K562 (cell line): ENCODE measurements around the gene LRRC74B. TPM values are rescaled to one million over a fixed set of nuclear protein-coding genes. Genes with fewer than 3 reads are reported as not detected.

ENCODE experiments used
- CXXC5 ChIP-seq: fragments of 250-450 bp; sonication (Bioruptor Pico); IDR thresholded peaks from 2 replicates; pipeline ENCODE4 v1.8.0; 2022; ENCODE audit warnings: inconsistent platforms, mild to moderate bottlenecking, moderate library complexity
- E2F4 ChIP-seq: sonication (generic); formaldehyde crosslinking; IDR thresholded peaks from 2 replicates; pipeline ENCODE4 v1.8.0; 2022; ENCODE audit warnings: mild to moderate bottlenecking, low read depth, missing genetic modification reagents
- E2F5 ChIP-seq: sonication (generic); formaldehyde crosslinking; IDR thresholded peaks from 2 replicates; pipeline ENCODE4 v1.8.0; 2022; ENCODE audit warnings: mild to moderate bottlenecking, missing genetic modification reagents
- FUS ChIP-seq: fragments of 200-400 bp; formaldehyde crosslinking; optimal IDR thresholded peaks from 2 replicates; pipeline ENCODE3; 2017; ENCODE audit warnings: low read depth, low read length
- NR4A1 ChIP-seq, 2 experiments: fragments of 250-450 bp in 1 of 2; fragments of 450-650 bp in 1 of 2; sonication (Bioruptor Pico) in 1 of 2; IDR thresholded peaks; 2 replicates each; pipeline versions ENCODE4 v1.4.0 to v1.6.1; 2016 to 2020; ENCODE audit warnings: mild to moderate bottlenecking in 2 of 2, missing compliant biosample characterization in 1 of 2, missing genetic modification characterization in 1 of 2, moderate library complexity in 1 of 2
- PHTF2 ChIP-seq: fragments of 250-450 bp; sonication (Bioruptor Pico); IDR thresholded peaks from 2 replicates; pipeline ENCODE4 v1.5.0; 2021; ENCODE audit warnings: mild to moderate bottlenecking
- SAP30 ChIP-seq: fragments of 200-600 bp; sonication (generic); IDR thresholded peaks from 2 replicates; pipeline ENCODE4 v1.6.1; 2012; ENCODE audit warnings: borderline replicate concordance, low read depth, mild to moderate bottlenecking, moderate library complexity, low read length, control low read depth, inconsistent platforms; ENCODE audit not compliant: insufficient read depth, poor library complexity, severe bottlenecking
- SPI1 ChIP-seq: IDR thresholded peaks from 2 replicates; pipeline ENCODE4 v1.6.1; 2011; ENCODE audit warnings: low read depth, low read length, control low read depth, borderline replicate concordance
- STAT6 ChIP-seq: sonication (generic); formaldehyde crosslinking; IDR thresholded peaks from 2 replicates; pipeline ENCODE4 v1.8.1; 2023; ENCODE audit warnings: mild to moderate bottlenecking, missing genetic modification reagents
- SUPT5H ChIP-seq: fragments of 450-650 bp; IDR thresholded peaks from 2 replicates; pipeline ENCODE4 v1.6.1; 2016
- TAL1 ChIP-seq: fragments of 450-650 bp; IDR thresholded peaks from 2 replicates; pipeline ENCODE4 v1.6.1; 2016; ENCODE audit warnings: mild to moderate bottlenecking
- TRIM25 ChIP-seq: fragments of 450-650 bp; IDR thresholded peaks from 2 replicates; pipeline ENCODE4 v1.7.0; 2016; ENCODE audit warnings: borderline replicate concordance
- ZBTB33 ChIP-seq: sonication (generic); formaldehyde crosslinking; IDR thresholded peaks from 2 replicates; pipeline ENCODE4 v1.8.1; 2023; ENCODE audit warnings: mild to moderate bottlenecking, missing genetic modification reagents
- ZNF146 ChIP-seq: IDR thresholded peaks from one replicate; pipeline ENCODE4 v1.6.1; 2018; ENCODE audit warnings: missing compliant biosample characterization; ENCODE audit not compliant: unreplicated experiment
- ZNF696 ChIP-seq: fragments of 250-450 bp; sonication (Bioruptor Pico); conservative IDR thresholded peaks from 2 replicates; pipeline ENCODE4 v1.4.0; 2020; ENCODE audit warnings: mild to moderate bottlenecking, moderate library complexity
- ZSCAN29 ChIP-seq: fragments of 450-650 bp; IDR thresholded peaks from 2 replicates; pipeline ENCODE4 v1.6.1; 2017
- polyA plus RNA-seq, 8 experiments: library from polyadenylated mRNA; depleted of rRNA in 4 of 8; stranded (reverse) in 5 of 8; unstranded in 3 of 8; fragments of >200 nt; fragmentation: Nextera tagmentation in 2 of 8; fragmentation: Illumina TruSeq in 1 of 8; extraction: Ambion mirVana in 2 of 8; extraction: Trizol in 1 of 8; gene quantifications; 2 replicates each; pipeline versions ENCODE4 v1.2.1 to v1.2.3, GENCODE V29; 2011 to 2014; ENCODE audit warnings: inconsistent platforms in 1 of 8, missing spikeins in 1 of 8
- total RNA-seq, 7 experiments: library from RNA; depleted of rRNA in 6 of 7; stranded (reverse); fragments of >200 nt in 6 of 7; fragmentation: Illumina TruSeq in 2 of 7; extraction: Trizol in 2 of 7; gene quantifications; 2 replicates each; pipeline versions ENCODE4 v1.2.1 to v1.2.3, GENCODE V29; 2011 to 2021; ENCODE audit warnings: low replicate concordance in 1 of 7
- TF ChIP-seq, protein P1 (sequence below): fragments of 250-450 bp; sonication (Bioruptor Pico); IDR thresholded peaks from 2 replicates; pipeline ENCODE4 v1.6.1; 2021; ENCODE audit warnings: mild to moderate bottlenecking
- TF ChIP-seq, protein P2 (sequence below): sonication (generic); formaldehyde crosslinking; IDR thresholded peaks from 2 replicates; pipeline ENCODE4 v1.5.0; 2020; ENCODE audit warnings: missing genetic modification reagents

Gene LRRC74B
- total and polyA plus RNA-seq, 9 of the 15 experiments (the other 6 are each of a cell fraction or from before 2014, with no cell fraction given), result not detected

- TF ChIP-seq STAT6 (CRISPR knock-in tag) (no peak), E2F5 (CRISPR knock-in tag) (no peak), E2F4 (CRISPR knock-in tag) (no peak), NR4A1 (CRISPR knock-in tag; IDR thresholded peaks at IDR 0.05) (no peak), NR4A1 (tag; IDR thresholded peaks at IDR 0.05) (no peak), FUS (no peak), ZNF146 (CRISPR knock-in tag) (no peak), CXXC5 (CRISPR knock-in tag) (no peak), ZSCAN29 (no peak), TAL1 (no peak), SPI1 (peak; percentile 99), TRIM25 (no peak; the same call in 1 of the 2 replicates), PHTF2 (CRISPR knock-in tag) (no peak), ZNF696 (CRISPR knock-in tag) (no peak; the same call in 1 of the 2 replicates), SAP30 (no peak), ZBTB33 (CRISPR knock-in tag) (no peak), SUPT5H (no peak)
- TF ChIP-seq, protein P1, sequence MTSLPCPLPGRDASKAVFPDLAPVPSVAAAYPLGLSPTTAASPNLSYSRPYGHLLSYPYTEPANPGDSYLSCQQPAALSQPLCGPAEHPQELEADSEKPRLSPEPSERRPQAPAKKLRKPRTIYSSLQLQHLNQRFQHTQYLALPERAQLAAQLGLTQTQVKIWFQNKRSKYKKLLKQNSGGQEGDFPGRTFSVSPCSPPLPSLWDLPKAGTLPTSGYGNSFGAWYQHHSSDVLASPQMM (CRISPR knock-in tag), result no peak
- TF ChIP-seq, protein P2, sequence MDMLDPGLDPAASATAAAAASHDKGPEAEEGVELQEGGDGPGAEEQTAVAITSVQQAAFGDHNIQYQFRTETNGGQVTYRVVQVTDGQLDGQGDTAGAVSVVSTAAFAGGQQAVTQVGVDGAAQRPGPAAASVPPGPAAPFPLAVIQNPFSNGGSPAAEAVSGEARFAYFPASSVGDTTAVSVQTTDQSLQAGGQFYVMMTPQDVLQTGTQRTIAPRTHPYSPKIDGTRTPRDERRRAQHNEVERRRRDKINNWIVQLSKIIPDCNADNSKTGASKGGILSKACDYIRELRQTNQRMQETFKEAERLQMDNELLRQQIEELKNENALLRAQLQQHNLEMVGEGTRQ, result no peak
Observed at GRCh38 chr22:21055880-21056319, 10.2 kb downstream of the LRRC74B start (continued).
